HG03025 (cell line): ENCODE measurements around the gene LRRC74B.
"Not testable (repeated sequence)": the region's sequence is repeated elsewhere in the genome, so short reads cannot be mapped to it uniquely, and the experiment has no call there.

Experiments
- ATAC-seq: cut with Tn5 transposase; IDR thresholded peaks from one replicate; pipeline ENCODE4 v1.9.1; 2021; ENCODE audit warnings: mild to moderate bottlenecking, moderate library complexity; ENCODE audit not compliant: unreplicated experiment, low FRiP score

Gene LRRC74B

GRCh38 chr22:21073482-21073881, 27.7 kb downstream of the LRRC74B start:
- ATAC-seq: no peak

DNA sequence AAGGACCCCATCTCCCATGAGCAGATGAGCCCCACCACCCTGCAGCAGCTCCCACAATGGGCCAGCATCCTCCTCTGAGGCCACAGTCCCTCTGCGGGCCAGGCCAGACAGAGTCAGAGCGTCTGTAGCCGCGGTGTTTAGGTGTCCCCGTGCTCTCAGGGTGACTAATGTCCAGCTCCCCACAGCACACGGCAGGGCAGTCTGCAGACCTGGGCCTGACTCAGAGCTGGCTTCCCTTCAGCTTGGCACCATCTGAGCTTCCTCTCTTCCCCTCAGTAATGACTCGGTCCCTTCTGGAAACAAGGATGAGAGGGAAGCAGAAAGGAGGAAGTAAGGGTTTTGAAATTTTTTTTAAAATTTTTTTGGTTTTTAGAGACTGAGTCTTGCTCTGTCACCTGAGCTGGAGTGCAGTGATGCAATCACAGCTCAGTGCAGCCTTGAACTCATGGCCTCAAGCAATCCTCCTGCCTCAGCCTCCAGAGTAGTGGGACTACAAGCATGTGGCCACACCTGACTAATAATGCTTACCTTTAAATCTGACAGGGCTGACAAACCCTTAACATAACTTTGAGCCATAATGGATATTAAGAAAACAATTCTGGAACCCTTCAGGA, 28.5 kb downstream of the LRRC74B start:
- no peak for ATAC-seq

- no peak for ATAC-seq
Observed at GRCh38 chr22:21075516-21076138, 29.9 kb downstream of the LRRC74B start.

DNA sequence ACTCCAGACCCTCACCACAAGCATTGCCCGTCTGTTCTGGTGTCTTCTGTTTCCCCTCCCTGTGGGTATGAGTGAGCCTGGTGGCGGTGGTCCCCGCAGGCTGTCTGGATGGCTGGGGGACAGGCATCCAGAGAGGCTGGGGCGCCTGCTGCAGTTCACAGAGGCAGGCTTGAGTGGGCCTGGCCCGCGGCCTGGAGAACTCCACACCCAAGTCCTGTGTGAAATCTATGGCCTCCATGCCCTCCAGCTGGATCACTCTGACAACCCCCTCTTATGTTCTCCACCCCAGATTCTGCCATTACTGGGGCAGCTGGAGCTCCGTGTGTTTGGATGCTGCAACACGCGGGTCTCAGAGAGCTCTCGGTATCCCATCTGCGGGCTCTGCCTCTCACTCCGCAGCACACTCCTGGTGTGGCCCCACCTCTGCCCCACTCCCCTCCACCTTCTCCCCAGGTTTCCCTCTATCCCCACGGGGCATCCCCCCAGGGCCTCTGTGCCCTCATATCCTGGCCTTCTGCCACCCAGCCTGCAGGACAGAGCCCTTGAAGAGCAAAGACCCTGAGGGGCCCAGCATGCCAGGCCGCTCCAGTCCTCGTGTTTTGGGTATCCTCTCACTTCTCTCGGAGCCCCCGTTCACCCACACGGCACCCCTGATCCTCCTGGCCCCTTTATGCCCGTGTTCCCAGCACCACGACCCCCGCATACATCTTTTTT, 31.3 kb downstream of the LRRC74B start:
- no peak for ATAC-seq

DNA sequence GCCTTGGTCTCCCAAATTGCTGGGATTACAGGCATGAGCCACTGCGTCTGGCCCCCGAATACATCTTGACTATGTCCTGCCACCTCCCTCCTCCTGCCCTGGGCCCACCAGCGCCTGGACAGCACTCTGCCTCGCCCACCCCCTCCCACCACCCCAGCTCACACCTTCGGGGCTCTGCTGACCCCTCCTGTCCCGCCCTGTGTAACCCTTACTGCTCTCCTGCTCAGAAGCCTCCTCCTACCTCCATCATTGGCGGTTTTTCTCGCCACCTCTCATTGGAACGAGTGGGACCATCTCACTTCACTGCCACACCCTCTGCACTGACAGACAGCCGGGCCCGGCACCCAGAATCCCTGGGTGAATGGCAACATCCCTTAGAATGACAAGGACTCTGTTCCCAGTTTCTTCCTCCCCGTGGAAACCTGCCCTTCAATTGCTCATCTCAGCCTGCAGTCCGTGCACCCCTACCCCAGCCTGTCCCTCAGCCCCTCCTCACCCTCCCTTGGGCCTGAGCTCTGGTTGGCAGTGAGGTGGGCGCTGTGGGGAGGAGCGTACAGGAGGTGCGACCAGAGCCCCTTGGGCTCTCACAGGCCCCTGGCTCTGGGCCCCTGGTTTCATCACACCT, 32.2 kb downstream of the LRRC74B start:
- no peak for ATAC-seq

GRCh38 chr22:21078916-21079315, 33.2 kb downstream of the LRRC74B start:
- ATAC-seq: no peak

DNA sequence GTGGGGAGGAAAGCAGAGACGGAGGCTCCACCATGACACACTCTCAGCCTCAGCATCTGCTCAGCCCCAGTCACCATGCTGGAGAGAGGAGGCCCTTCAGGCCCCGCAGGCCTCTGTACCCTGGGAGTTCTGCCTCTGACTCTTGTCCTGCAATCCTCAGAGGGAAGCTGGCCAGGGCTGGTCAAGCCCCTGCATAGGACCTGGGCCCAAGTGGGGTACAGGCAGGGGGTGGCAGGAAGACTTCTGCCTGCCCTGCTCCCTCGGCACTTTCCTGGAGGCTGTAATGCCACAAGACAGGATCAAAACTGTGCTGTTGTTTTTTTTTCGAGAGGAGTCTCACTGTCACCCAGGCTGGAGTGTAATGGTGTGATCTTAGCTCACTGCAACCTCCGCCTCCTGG, 33.7 kb downstream of the LRRC74B start:
- no peak for ATAC-seq

DNA sequence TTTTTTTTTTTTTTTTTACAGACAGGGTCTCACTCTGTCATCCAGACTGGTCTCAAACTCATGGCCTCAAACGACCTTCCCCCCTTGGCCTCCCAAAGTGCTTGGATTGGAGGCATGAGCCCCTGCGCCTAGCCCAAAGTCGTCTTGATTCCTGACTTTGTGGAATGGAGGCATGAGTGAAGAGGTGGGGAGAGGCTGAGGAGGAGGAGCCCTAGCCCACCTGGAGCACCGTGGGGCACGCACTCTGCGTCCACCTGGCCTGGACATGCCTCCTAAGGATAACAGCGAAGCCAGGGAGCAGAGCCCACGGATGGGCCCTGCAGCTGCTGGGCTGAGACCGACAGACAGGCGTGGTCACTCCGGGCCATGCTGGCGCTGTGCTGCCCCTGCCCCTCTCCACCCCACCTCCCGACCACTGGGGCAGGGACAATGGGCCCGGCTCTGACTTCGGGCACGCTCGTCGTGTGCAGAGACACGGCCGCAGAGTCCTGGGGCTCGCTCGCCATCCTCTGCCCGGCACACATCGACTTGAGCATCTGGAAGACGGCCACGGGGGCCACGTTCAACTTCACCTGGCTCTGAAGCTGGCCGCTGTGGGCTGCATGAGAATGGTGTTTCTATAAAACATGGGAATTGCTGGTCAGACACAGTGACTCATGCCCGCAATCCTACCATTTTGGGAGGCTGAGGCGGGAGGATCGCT, 34.8 kb downstream of the LRRC74B start:
- no peak for ATAC-seq

DNA sequence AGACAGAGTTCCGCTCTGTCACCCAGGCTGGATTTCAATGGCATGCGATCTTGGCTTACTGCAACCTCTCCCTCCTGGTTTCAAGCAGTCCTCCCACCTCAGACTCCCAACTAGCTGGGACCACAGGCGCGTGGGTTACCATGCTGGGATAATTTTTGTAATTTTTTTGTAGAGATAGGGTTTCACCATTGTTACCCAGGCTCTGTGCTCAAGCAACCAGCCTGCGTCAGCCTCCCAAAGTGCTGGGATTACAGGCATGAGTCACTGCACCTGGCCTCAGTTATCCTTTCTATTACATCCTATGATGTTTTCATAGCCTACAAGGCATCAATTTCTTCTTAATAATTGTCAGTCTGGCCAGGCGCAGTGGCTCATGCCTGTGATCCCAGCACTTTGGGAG, 36.5 kb downstream of the LRRC74B start:
- ATAC-seq: no peak

DNA sequence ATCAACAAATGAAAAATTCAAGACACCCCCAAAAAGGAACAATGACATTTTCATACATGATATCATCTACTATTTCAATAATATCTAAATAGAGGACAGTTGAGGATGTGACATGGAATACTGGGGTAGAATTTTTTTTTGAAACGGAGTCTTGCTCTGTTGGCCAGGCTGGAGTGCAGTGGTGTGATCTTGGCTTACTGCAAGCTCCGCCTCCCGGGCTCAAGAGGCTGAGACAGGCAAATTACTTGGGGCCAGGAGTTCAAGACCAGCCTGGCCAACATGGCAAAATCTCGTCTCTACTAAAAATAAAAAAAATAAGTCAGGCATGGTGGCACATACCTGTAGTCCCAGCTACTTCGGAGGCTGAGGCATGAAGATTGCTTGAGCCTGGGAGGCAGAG, 41.4 kb downstream of the LRRC74B start:
- ATAC-seq: no peak

DNA sequence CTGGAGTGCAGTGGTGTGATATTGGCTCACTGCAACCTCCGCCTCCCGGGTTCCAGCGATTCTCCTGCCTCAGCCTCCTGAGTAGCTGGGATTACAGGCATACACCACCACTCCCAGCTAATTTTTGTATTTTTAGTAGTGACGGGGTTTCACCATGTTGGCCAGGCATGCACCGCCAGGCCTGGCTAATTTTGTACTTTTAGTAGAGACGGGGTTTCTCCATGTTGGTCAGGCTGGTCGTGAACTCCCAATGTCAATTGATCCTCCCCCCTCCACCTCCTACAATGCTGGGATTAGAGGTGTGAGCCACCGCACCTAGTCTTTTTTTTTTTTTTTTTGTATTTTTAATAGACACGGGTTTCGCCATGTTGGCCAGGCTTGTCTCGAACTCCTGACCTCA, 42.2 kb downstream of the LRRC74B start:
- ATAC-seq: not testable (repeated sequence)

GRCh38 chr22:21091220-21091619, 45.5 kb downstream of the LRRC74B start:
- ATAC-seq: not testable (repeated sequence)

DNA sequence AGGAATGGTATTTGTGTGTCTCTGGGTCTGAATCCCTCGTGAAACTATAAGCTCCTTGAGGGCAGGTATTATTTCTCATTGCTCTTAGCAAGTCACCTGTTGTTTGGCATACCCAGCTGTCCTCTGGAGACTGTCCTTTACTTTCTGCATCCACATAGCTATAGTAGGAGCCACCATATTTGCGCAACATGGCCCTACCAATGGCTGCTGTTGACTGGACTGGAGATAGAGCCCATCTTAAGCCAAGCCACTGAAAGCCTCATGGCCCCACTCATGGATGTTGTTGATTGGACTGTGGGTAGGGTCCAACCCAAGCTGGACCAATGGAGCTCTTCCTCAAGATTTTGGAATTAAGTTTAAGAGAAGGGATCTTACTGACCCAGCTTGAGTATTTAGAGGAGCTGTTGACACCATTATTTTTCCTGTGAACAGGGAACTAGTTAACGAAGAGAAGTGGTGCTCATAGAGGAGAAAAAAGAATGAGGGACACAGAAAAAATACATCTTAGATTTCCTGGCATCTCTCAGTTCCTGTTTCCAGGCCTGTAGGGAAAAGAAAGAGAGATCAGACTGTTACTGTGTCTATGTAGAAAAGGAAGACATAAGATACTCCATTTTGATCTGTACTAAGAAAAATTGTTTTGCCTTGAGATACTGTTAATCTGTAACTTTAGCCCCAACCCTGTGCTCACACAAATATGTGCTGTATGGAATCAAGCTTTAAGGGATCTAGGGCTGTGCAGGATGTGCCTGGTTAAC, 47.2 kb downstream of the LRRC74B start:
- no peak for ATAC-seq

GRCh38 chr22:21093555-21094137, 47.9 kb downstream of the LRRC74B start:
- ATAC-seq: not testable (repeated sequence)

GRCh38 chr22:21094911-21095772, 49.4 kb downstream of the LRRC74B start:
- ATAC-seq: no peak

- ATAC-seq: no peak
Observed at GRCh38 chr22:21095773-21096107, 50.0 kb downstream of the LRRC74B start.

DNA sequence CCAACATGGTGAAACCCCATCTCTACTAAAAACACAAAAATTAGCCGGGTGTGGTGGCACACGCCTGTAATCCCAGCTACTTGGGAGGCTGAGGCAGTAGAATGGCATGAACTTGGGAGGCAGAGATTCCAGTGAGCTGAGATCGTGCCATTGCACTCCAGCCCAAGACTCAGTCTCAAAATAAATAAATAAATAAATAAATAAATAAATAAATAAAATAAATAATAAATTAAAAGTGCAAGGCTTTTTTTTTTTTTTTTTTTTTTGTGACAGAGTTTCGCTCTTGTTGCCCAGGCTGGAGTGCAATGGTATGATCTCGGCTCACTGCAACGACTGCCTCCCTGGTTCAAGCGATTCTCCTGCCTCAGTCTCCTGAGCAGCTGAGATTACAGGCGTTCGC, 51.1 kb downstream of the LRRC74B start:
- ATAC-seq: not testable (repeated sequence)

DNA sequence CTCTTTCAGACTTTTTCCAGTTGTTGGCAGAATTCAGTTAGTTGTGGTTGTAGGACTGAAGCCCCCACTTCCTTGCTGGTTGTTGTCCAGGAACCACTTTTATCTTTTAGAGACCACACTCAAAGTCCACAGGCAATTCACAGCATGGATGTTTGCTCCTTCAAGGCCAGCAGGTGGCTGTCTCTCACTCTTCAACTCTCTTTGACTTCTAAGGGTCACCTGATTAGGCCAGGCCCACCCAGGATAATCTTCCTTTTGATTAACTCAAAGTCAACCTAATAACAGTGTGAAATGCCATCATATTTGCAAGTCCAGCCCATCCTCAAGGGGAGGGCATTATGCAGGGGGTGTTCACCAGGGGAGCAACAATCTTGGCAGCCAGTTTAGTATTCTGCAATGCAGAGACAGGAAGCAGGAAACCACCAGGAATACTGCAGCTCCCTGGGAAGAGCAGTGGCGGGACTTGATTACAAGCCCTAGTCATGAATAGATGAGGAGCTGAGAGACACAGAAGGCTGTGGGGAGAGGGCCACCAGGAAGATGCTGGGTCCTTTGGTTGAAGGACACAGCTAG, 52.4 kb downstream of the LRRC74B start:
- no peak for ATAC-seq

GRCh38 chr22:21099578-21099977, 53.8 kb downstream of the LRRC74B start:
- ATAC-seq: no peak
